ENCODE measurements around the gene FABP7.

Gene FABP7

GRCh38 chr6:122799140-122799745 is 19.7 kb downstream of the FABP7 start:
- DNase-seq, result no peak

GRCh38 chr6:122799916-122800686 is 20.6 kb downstream of the FABP7 start:
- no peak for DNase-seq

- DNase-seq, result no peak
Measured at GRCh38 chr6:122800906-122801305, 21.4 kb downstream of the FABP7 start.

- no peak for DNase-seq
Measured at GRCh38 chr6:122801397-122801796, 21.9 kb downstream of the FABP7 start.

GRCh38 chr6:122803171-122803661 is 23.7 kb downstream of the FABP7 start:
- DNase-seq, result no peak

GRCh38 chr6:122804962-122805485 is 25.5 kb downstream of the FABP7 start:
- DNase-seq, result no peak

GRCh38 chr6:122806291-122806690 is 26.8 kb downstream of the FABP7 start:
- no peak for DNase-seq

- DNase-seq, result no peak
Measured at GRCh38 chr6:122808121-122808885, 28.8 kb downstream of the FABP7 start.

GRCh38 chr6:122809001-122809400 is 29.5 kb downstream of the FABP7 start:
- DNase-seq, result no peak

- DNase-seq, result no peak
Measured at GRCh38 chr6:122809691-122810090, 30.2 kb downstream of the FABP7 start.

GRCh38 chr6:122810189-122810588 is 30.7 kb downstream of the FABP7 start:
- DNase-seq, result no peak

GRCh38 chr6:122817358-122817757 is 37.8 kb downstream of the FABP7 start:
- no peak for DNase-seq

- DNase-seq, result no peak
Measured at GRCh38 chr6:122817766-122818165, 38.2 kb downstream of the FABP7 start.

- DNase-seq, result no peak
Measured at GRCh38 chr6:122818866-122819265, 39.4 kb downstream of the FABP7 start.

- no peak for DNase-seq
Measured at GRCh38 chr6:122821095-122821494, 41.6 kb downstream of the FABP7 start.

- DNase-seq, result no peak
Measured at GRCh38 chr6:122825163-122825562, 45.6 kb downstream of the FABP7 start.

GRCh38 chr6:122829456-122829855 is 49.9 kb downstream of the FABP7 start:
- DNase-seq, result no peak

- DNase-seq, result no peak
Measured at GRCh38 chr6:122831511-122831910, 52.0 kb downstream of the FABP7 start.

- no peak for DNase-seq
Measured at GRCh38 chr6:122832459-122832858, 52.9 kb downstream of the FABP7 start.

GRCh38 chr6:122833021-122833491 is 53.5 kb downstream of the FABP7 start:
- no peak for DNase-seq
